ENCODE data around the gene TNFRSF14.

TNFRSF14 gene

DNA sequence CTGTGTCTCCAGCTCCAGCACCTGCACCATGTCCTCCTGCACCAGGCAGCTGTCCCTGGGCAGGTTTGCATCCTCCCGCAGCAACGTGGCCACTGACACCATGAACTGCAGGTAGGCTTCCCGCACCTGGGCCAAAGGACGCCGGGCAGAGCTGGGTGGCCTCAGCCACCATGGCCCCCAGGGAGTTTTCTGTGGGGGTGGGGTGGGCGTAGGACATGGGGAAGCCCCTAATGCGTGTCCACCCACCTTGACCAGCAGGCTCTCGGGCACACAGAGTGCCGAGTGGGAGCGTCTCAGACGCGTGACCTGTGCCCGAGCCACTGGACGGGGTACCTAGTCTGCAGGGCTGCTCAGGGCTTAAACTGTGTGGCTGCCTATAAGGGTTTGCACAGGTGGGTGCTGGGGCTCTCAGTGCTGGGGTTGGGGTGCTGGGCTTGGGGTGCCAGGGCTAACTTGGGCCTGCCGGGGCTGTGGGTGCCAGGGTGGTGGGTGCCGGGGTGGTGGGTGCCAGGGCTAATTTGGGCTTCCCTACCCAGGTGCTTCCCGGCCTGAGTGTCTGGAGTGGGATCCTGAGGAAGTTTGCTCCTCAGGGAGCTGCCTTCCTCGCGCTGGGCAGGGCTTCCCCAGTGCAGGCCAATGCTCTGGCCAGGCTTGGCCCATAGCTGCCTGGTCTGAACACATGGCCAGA lies 48.1 kb downstream of the TNFRSF14 start:
- no peak for DNase-seq

DNA sequence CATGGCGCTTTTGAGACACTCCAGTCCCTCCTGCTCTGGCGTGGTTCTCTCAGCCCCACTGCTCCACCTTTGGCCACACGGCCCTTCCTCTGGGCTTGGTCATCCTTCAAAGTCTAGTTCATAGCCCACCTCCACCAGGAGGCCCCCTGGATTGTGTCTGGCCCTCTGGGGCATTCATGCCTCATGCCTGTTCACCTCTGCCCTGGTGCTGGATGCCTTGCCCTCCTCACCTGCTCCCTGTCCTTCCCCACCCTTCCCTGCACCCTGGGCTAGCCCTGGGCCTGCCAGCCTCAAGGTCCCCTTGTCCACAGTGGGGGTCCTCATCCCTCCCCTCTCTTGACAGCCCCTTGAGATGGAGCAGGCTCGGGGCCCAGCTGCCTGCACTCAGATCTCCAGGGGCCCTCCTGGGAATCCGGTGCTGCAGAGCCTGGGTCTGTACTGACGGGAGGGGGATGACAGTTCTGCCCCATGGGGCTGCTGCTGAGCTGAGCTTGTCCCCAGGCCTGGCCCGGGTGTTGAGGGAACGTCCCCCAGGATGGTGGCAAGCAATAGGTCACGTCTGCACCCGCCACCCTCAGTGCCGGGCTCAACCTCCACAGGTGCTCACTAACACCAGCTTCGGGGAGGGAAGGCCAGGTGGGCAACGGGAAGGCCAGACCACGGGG lies 48.8 kb downstream of the TNFRSF14 start:
- no peak for DNase-seq

- no peak for DNase-seq
Observed at GRCh38 chr1:2605509-2606395, 49.6 kb downstream of the TNFRSF14 start.

DNA sequence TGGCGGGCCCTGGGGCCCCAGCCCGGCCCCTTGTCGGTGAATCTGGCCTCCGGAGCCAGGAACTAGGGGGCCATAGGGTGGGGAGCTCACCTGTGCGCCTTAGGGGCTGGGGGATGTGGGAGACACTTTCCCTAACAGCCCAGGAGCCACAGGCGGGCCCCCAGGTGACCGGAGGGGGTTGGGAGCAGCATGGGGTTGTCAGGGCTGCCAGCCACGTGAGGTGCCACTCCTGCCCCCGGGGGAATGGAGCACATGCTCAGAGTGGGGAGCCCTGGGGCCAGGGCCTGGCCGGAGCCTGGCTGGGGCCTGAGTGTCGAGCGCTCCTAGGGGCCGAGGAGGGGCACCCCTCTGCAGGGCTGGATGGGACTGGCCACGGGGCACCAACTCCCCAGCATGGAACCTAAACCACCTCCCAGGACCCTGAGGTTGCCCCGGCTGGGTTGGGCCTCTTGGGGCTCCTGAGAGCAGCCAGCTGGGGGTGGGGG lies 50.3 kb downstream of the TNFRSF14 start:
- no peak for DNase-seq

DNA sequence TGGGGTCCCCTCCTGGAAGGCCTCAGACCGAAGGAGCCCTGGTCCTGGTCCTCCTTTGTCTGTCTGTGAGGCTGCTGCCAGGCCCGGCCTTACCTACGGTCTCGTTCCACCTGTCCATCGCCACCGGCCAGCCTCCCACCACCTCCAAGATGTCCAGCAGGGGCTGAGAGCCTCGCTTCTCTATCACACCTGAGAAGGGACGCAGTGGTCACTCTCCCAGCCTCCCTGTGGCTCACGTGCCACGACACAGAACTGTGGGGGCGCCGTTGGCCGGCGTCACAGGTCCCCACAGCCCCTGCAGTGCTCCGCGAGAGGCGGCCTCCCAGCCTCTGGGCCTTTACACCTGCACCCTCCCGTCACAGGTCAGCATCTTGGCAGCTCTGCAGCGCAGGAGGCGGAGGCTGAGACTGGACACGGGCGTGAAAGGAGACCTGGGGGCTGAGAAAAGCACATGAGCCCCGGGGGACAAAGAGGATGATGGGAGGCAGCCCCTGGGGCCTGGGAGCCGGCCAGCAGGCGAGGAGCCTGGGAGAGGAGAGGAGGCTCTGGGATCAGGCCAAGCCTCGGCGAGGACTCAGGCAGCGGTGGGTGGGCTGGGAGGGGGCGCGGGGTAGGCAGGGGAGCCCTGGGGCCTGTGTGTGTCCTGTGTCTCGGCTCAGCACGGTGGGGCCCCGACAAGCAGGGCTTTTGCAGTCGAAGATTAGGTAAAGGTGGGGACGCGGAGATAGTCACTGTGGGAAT lies 50.9 kb downstream of the TNFRSF14 start:
- DNase-seq = no peak

- DNase-seq = no peak
Observed at GRCh38 chr1:2607641-2608091, 51.5 kb downstream of the TNFRSF14 start.

GRCh38 chr1:2609319-2610035 lies 53.3 kb downstream of the TNFRSF14 start:
- DNase-seq = no peak

GRCh38 chr1:2610036-2610959 lies 54.1 kb downstream of the TNFRSF14 start:
- no peak for DNase-seq

- no peak for DNase-seq
Observed at GRCh38 chr1:2611031-2611501, 54.9 kb downstream of the TNFRSF14 start.

GRCh38 chr1:2611621-2612437 lies 55.7 kb downstream of the TNFRSF14 start:
- no peak for DNase-seq

DNA sequence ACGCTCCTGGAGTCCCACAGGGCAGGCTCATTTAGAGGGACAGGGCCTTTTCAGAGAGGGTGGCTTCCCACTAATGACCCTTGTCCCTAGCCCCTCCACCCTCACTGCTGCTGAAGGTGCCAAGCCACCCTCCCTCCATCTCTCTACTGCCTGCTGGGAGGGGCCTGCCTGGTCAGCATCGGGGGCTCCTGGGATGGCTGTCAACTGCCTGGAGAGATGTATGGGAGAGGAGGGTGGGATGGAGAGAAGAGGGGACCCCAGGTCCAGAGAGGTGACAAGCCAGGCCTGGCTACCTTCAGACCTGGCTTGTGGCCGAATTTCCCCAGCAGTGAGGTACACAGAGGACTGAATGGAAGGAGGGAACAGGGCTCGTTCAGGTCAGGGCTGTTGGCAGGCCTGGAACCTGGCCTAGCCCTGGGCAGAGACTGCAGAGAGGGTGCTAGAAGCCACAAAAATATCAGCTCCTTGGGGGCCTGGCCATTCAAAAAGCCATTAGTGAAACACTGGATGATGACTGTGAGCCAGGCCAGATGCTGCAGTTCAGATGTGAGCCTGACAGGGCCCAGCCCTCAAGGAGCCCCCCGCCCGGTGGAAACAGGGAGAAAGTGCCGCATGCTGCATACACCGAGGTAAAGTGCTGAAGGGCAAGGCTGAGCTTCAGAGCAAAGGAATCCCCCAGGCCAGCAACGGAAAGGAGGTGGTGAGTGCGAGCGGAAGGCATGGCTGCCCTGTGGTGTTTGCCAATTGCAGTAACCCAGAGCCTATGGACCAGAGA lies 56.6 kb downstream of the TNFRSF14 start:
- no peak for DNase-seq
